ENCODE data around the gene PIKFYVE. TPM values are rescaled to one million over a fixed set of nuclear protein-coding genes. Genes with fewer than 3 reads are reported as not detected.

The PIKFYVE gene
- total and polyA plus RNA-seq, 7 donors = 2.8 to 14.2 (median 12.0) TPM

- H3K27ac ChIP-seq = no peak overlapping the region
These were observed 133.1 kb downstream of the PIKFYVE start for GRCh38 chr2:208399201-208399600.

GRCh38 chr2:208406474-208407451 lies 140.7 kb downstream of the PIKFYVE start, which contains the start of gene PTH2R:
PTH2R (plus strand) TSS chr2:208406792; CDS start chr2:208407044, 252 bp downstream.
- H3K4me1 ChIP-seq = peaks cover 10% of the 10 kb centered on the region
- peak within 1 kb of the TSS; percentile 52 for H3K4me3 ChIP-seq
- H3K36me3 ChIP-seq (ENCODE audit: insufficient read depth in 1 of 2, low read depth in 1 of 2) = no peaks in the 10 kb centered on the region
- intact Hi-C loops (cut with DNase I) = no loop called here
- ATAC-seq (no peak), DNase-seq (peak; percentile 12 to 48)
- no peaks in the 10 kb centered on the region for H3K9me3 ChIP-seq
- H3K27ac ChIP-seq = no peak within 1 kb of the TSS
- peaks cover 0 to 56% (median 15%) of the 10 kb centered on the region in 3 donors for H3K27me3 ChIP-seq (ENCODE audit: insufficient read depth in 3 of 3, low read length in 2 of 3)
- TF ChIP-seq, protein P1, sequence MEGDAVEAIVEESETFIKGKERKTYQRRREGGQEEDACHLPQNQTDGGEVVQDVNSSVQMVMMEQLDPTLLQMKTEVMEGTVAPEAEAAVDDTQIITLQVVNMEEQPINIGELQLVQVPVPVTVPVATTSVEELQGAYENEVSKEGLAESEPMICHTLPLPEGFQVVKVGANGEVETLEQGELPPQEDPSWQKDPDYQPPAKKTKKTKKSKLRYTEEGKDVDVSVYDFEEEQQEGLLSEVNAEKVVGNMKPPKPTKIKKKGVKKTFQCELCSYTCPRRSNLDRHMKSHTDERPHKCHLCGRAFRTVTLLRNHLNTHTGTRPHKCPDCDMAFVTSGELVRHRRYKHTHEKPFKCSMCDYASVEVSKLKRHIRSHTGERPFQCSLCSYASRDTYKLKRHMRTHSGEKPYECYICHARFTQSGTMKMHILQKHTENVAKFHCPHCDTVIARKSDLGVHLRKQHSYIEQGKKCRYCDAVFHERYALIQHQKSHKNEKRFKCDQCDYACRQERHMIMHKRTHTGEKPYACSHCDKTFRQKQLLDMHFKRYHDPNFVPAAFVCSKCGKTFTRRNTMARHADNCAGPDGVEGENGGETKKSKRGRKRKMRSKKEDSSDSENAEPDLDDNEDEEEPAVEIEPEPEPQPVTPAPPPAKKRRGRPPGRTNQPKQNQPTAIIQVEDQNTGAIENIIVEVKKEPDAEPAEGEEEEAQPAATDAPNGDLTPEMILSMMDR (IDR thresholded peaks at IDR 0.05) = no peak
- 2 to 5% (median 3%) methylated on average over 74 to 82 of the region's 82 CpGs for WGBS, 3 donors

More at GRCh38 chr2:208399201-208399600, 133.1 kb downstream of the PIKFYVE start:
- Histone ChIP-seq H3K4me1 (no peaks in the 10 kb centered on the region), H3K4me3 (no peak overlapping the region), H3K36me3 (ENCODE audit: insufficient read depth in 1 of 2, low read depth in 1 of 2) (no peaks in the 10 kb centered on the region), H3K27me3 (ENCODE audit: insufficient read depth in 3 of 3, low read length in 2 of 3) (peaks cover 0 to 13% (median 3%) of the 10 kb centered on the region in 3 donors), H3K9me3 (peaks cover 8% of the 10 kb centered on the region)
- WGBS, 3 donors = 61 to 75% (median 69%) methylated on average over 1 of the region's 1 CpG
- DNase-seq = no peak
- no peak for ATAC-seq
- TF ChIP-seq, protein P1 (IDR thresholded peaks at IDR 0.05) = no peak
- intact Hi-C loops (cut with DNase I) = no loop called here

DNA sequence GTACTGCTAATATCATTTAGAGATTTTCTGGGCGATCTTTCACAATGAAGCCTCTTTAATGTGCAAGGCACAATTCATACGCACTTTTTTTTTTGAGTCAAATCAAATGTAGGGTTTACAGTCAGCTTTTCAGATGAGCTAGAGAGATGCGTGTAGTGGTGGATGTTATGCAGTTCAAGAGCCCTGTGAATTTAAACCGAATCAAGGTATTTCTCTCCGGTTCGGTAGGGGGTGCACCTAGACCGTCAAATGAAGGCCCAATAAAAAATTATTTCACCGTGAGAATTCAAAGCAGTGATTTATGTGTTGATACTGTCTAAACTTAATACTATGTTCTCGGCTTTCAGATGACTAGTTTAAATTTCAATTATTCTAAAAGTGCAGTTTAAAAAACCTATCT lies 141.6 kb downstream of the PIKFYVE start:
- H3K4me3 ChIP-seq = no peak overlapping the region
- peaks cover 0 to 53% (median 15%) of the 10 kb centered on the region in 3 donors for H3K27me3 ChIP-seq (ENCODE audit: insufficient read depth in 3 of 3, low read length in 2 of 3)
- H3K4me1 ChIP-seq = peaks cover 10% of the 10 kb centered on the region
- no peak for DNase-seq
- intact Hi-C loops (cut with DNase I) = no loop called here
- WGBS, 3 donors = 13 to 18% (median 14%) methylated on average over 9 of the region's 9 CpGs
- no peaks in the 10 kb centered on the region for H3K9me3 ChIP-seq
- no peak overlapping the region for H3K27ac ChIP-seq
- H3K36me3 ChIP-seq (ENCODE audit: insufficient read depth in 1 of 2, low read depth in 1 of 2) = no peaks in the 10 kb centered on the region
- ATAC-seq = no peak
- TF ChIP-seq, protein P1 (IDR thresholded peaks at IDR 0.05) = no peak

Other genes with a start within 250 kb of the PIKFYVE start
- gene PLEKHM3, start 240.7 kb upstream of the PIKFYVE start, total RNA-seq = 1 to 10 TPM; 2.2 to 5.7 (median 4.7) TPM
- gene PLEKHM3, start 240.7 kb upstream of the PIKFYVE start, polyA plus RNA-seq = 1 to 10 TPM; 1.1 to 4.3 (median 2.7) TPM
- gene CRYGD, start 141.7 kb upstream of the PIKFYVE start, total RNA-seq = not detected
- not detected for gene CRYGD, start 141.7 kb upstream of the PIKFYVE start, polyA plus RNA-seq
- gene CRYGC, start 136.4 kb upstream of the PIKFYVE start, total RNA-seq = not detected
- not detected for gene CRYGC, start 136.4 kb upstream of the PIKFYVE start, polyA plus RNA-seq
- gene CRYGB, start 120.1 kb upstream of the PIKFYVE start, total RNA-seq = not detected
- gene CRYGB, start 120.1 kb upstream of the PIKFYVE start, polyA plus RNA-seq = not detected
- not detected for gene CRYGA, start 102.7 kb upstream of the PIKFYVE start, total RNA-seq
- not detected for gene CRYGA, start 102.7 kb upstream of the PIKFYVE start, polyA plus RNA-seq
- gene C2orf80, start 76.2 kb upstream of the PIKFYVE start, total RNA-seq = not detected
- under 1 TPM in 1 of 3 donors, not detected in 2; 0.04 TPM for gene C2orf80, start 76.2 kb upstream of the PIKFYVE start, polyA plus RNA-seq
- gene IDH1, start 11.2 kb upstream of the PIKFYVE start, total RNA-seq = 10 to 100 TPM in 3 of 4 donors, 1 to 10 TPM in 1; 9.7 to 18.0 (median 13.3) TPM
- gene IDH1, start 11.2 kb upstream of the PIKFYVE start, polyA plus RNA-seq = 10 to 100 TPM in 2 of 3 donors, 1 to 10 TPM in 1; 9.7 to 42.6 (median 17.9) TPM
- under 1 TPM in 1 of 4 donors, not detected in 3; 0.08 TPM for gene PTH2R, start 140.5 kb downstream of the PIKFYVE start, total RNA-seq
- gene PTH2R, start 140.5 kb downstream of the PIKFYVE start, polyA plus RNA-seq = under 1 TPM in 1 of 3 donors, not detected in 2; 0.01 TPM